ENCODE measurements around the gene GMDS.

GRCh38 chr6:1738558-1739081 is 506.8 kb downstream of the GMDS start:
- TF ChIP-seq, protein P1, sequence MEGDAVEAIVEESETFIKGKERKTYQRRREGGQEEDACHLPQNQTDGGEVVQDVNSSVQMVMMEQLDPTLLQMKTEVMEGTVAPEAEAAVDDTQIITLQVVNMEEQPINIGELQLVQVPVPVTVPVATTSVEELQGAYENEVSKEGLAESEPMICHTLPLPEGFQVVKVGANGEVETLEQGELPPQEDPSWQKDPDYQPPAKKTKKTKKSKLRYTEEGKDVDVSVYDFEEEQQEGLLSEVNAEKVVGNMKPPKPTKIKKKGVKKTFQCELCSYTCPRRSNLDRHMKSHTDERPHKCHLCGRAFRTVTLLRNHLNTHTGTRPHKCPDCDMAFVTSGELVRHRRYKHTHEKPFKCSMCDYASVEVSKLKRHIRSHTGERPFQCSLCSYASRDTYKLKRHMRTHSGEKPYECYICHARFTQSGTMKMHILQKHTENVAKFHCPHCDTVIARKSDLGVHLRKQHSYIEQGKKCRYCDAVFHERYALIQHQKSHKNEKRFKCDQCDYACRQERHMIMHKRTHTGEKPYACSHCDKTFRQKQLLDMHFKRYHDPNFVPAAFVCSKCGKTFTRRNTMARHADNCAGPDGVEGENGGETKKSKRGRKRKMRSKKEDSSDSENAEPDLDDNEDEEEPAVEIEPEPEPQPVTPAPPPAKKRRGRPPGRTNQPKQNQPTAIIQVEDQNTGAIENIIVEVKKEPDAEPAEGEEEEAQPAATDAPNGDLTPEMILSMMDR (optimal IDR thresholded peaks at IDR 0.05 in 1 of 3, IDR thresholded peaks at IDR 0.05 in 1 of 3, conservative IDR thresholded peaks at IDR 0.05 in 1 of 3; ENCODE audit: extremely low read depth in 1 of 3, insufficient read depth in 2 of 3, low read length in 3 of 3), result no peak
- no peak for TF ChIP-seq EZH2 (IDR thresholded peaks at IDR 0.05; ENCODE audit: low read length)

Measured in keratinocyte (primary cell).